NCI-H1092 (cell line): ENCODE measurements around the gene NIPAL3.
"Not testable (repeated sequence)": the region's sequence is repeated elsewhere in the genome, so short reads cannot be mapped to it uniquely, and the experiment has no call there.

Experiments
- DNase-seq: peaks from one replicate; lab custom pipeline; 2025; lab: John Stamatoyannopoulos, UW

The NIPAL3 gene

GRCh38 chr1:24490101-24490781, 74.6 kb downstream of the NIPAL3 start:
- DNase-seq = no peak

- no peak for DNase-seq
Measured at GRCh38 chr1:24491577-24492360, 76.2 kb downstream of the NIPAL3 start.

GRCh38 chr1:24492935-24493334, 77.3 kb downstream of the NIPAL3 start:
- not testable (repeated sequence) for DNase-seq

- no peak for DNase-seq
Measured at GRCh38 chr1:24493785-24494184, 78.2 kb downstream of the NIPAL3 start.

- DNase-seq = no peak
Measured at GRCh38 chr1:24498589-24498988, 83.0 kb downstream of the NIPAL3 start.

- no peak for DNase-seq
Measured at GRCh38 chr1:24500448-24501048, 84.9 kb downstream of the NIPAL3 start.

GRCh38 chr1:24501371-24502064, 85.9 kb downstream of the NIPAL3 start:
- no peak for DNase-seq

- peak; percentile 73 for DNase-seq
Measured at GRCh38 chr1:24502065-24502708, 86.6 kb downstream of the NIPAL3 start.

- peak; percentile 74 for DNase-seq
Measured at GRCh38 chr1:24502709-24503058, 87.1 kb downstream of the NIPAL3 start, which contains the start of gene RCAN3. TSS of gene RCAN3 (plus strand) at chr1:24502836. CDS start at chr1:24514373, 11,537 bp downstream.

GRCh38 chr1:24503059-24503751, 87.6 kb downstream of the NIPAL3 start:
- DNase-seq = no peak

GRCh38 chr1:24503870-24504523, 88.4 kb downstream of the NIPAL3 start:
- DNase-seq = no peak

GRCh38 chr1:24504560-24504959, 89.0 kb downstream of the NIPAL3 start:
- DNase-seq = no peak

- DNase-seq = no peak
Measured at GRCh38 chr1:24505816-24506215, 90.2 kb downstream of the NIPAL3 start.

- DNase-seq = no peak
Measured at GRCh38 chr1:24506691-24507381, 91.2 kb downstream of the NIPAL3 start.

- no peak for DNase-seq
Measured at GRCh38 chr1:24507405-24507804, 91.8 kb downstream of the NIPAL3 start.

GRCh38 chr1:24508911-24509310, 93.3 kb downstream of the NIPAL3 start:
- DNase-seq = no peak

- no peak for DNase-seq
Measured at GRCh38 chr1:24513706-24514105, 98.1 kb downstream of the NIPAL3 start.

- DNase-seq = no peak
Measured at GRCh38 chr1:24514946-24515345, 99.3 kb downstream of the NIPAL3 start.

GRCh38 chr1:24515671-24516209, 100.1 kb downstream of the NIPAL3 start:
- DNase-seq = not testable (repeated sequence)

GRCh38 chr1:24516506-24516905, 100.9 kb downstream of the NIPAL3 start:
- no peak for DNase-seq
